Measurements from ENCODE around the gene MLLT3.

Gene MLLT3

GRCh38 chr9:20582150-20582549 lies 40.1 kb downstream of the MLLT3 start:
- no peaks in the 10 kb centered on the region for H3K9me3 ChIP-seq (ENCODE audit: severe bottlenecking)
- H3K27ac ChIP-seq: no peak overlapping the region
- no peak for DNase-seq
- H3K4me3 ChIP-seq (ENCODE audit: low read depth, low read length): no peak overlapping the region
- no peaks in the 10 kb centered on the region for H3K36me3 ChIP-seq
- TF ChIP-seq, protein P1, sequence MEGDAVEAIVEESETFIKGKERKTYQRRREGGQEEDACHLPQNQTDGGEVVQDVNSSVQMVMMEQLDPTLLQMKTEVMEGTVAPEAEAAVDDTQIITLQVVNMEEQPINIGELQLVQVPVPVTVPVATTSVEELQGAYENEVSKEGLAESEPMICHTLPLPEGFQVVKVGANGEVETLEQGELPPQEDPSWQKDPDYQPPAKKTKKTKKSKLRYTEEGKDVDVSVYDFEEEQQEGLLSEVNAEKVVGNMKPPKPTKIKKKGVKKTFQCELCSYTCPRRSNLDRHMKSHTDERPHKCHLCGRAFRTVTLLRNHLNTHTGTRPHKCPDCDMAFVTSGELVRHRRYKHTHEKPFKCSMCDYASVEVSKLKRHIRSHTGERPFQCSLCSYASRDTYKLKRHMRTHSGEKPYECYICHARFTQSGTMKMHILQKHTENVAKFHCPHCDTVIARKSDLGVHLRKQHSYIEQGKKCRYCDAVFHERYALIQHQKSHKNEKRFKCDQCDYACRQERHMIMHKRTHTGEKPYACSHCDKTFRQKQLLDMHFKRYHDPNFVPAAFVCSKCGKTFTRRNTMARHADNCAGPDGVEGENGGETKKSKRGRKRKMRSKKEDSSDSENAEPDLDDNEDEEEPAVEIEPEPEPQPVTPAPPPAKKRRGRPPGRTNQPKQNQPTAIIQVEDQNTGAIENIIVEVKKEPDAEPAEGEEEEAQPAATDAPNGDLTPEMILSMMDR (IDR thresholded peaks at IDR 0.05; ENCODE audit: low read depth, low read length): no peak
- no peaks in the 10 kb centered on the region for H3K27me3 ChIP-seq (ENCODE audit: insufficient read depth, low read depth, severe bottlenecking)

DNA sequence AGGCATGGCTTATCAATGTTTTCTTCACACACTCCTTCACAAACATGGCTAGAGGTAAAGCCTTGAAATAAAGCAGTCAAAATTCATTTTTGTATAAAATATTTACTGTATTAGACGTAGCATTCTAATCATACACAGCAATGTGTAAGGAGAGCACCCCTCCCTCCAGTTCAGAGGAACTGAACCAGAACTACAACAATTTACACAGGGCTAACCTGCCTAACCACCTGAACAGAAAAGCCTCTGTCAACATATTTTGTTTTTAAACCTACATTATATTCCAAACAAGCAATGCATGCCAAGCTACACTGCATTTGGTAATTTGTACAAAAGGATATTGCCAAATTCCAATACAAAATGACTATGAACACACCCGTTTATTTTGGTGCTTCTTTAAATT lies 41.6 kb downstream of the MLLT3 start:
- H3K36me3 ChIP-seq: no peaks in the 10 kb centered on the region
- TF ChIP-seq, protein P1 (IDR thresholded peaks at IDR 0.05; ENCODE audit: low read depth, low read length): no peak
- no peaks in the 10 kb centered on the region for H3K27me3 ChIP-seq (ENCODE audit: insufficient read depth, low read depth, severe bottlenecking)
- no peak overlapping the region for H3K4me3 ChIP-seq (ENCODE audit: low read depth, low read length)
- no peak overlapping the region for H3K27ac ChIP-seq
- DNase-seq: no peak
- no peaks in the 10 kb centered on the region for H3K9me3 ChIP-seq (ENCODE audit: severe bottlenecking)

DNA sequence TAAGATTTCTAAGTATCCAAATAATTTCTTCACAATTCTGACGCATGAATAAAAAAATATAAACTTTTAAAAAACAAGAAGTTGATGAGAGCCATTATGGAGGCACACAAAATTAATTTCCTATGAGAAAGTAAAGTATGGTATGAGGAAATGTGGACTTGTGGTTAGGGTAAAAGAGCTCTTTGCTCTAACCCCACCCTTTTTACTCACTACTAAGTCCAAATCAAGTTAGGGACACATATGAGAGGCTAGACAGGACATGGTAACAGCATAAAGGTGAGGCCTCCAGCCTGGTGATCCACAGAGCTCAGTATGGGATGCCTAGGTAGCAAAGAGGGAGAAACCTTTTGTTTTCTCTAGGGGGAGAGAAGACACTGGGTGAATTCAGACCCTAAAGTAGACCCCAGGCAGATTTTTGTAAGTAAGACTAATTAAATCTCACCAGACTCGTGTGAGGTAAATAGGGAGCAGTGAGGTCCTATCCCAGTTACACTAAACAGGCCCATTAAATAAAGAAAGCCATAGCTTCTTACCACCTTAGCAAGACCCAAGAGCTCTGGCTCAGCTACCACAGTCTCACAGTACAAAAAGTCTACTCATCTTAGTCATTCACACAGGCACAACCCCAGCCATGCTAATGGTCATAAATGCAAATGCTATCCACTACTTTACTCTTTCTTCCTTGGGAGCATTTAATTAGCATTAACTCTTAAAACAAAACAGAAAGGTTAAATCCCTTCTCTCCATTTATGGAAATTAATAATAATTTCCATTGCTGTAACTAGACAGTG lies 42.6 kb downstream of the MLLT3 start:
- no peaks in the 10 kb centered on the region for H3K9me3 ChIP-seq (ENCODE audit: severe bottlenecking)
- H3K4me3 ChIP-seq (ENCODE audit: low read depth, low read length): no peak overlapping the region
- H3K27ac ChIP-seq: no peak overlapping the region
- no peak for DNase-seq
- no peaks in the 10 kb centered on the region for H3K27me3 ChIP-seq (ENCODE audit: insufficient read depth, low read depth, severe bottlenecking)
- TF ChIP-seq, protein P1 (IDR thresholded peaks at IDR 0.05; ENCODE audit: low read depth, low read length): no peak
- no peaks in the 10 kb centered on the region for H3K36me3 ChIP-seq

DNA sequence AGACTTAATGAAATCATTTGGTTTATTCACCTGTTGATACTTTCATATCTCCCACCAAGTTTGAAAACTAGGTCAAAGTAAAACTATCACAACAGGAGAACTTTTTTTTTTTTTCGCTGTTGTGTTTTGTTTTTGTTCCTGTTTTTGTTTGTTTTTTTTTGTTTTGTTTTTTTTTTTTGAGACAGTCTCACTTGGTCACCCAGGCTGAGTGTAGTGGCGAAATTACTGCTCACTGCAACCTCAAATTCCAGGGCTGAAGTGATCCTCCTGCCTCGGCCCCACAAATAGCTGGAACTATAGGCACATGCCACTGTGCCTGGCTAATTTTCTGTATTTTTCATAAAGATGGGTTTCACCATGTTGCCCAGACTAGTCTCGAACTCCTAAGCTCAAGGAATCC lies 49.3 kb downstream of the MLLT3 start:
- no peaks in the 10 kb centered on the region for H3K9me3 ChIP-seq (ENCODE audit: severe bottlenecking)
- H3K27me3 ChIP-seq (ENCODE audit: insufficient read depth, low read depth, severe bottlenecking): no peaks in the 10 kb centered on the region
- TF ChIP-seq, protein P1 (IDR thresholded peaks at IDR 0.05; ENCODE audit: low read depth, low read length): no peak
- no peak overlapping the region for H3K27ac ChIP-seq
- H3K36me3 ChIP-seq: no peaks in the 10 kb centered on the region
- DNase-seq: no peak
- no peak overlapping the region for H3K4me3 ChIP-seq (ENCODE audit: low read depth, low read length)

DNA sequence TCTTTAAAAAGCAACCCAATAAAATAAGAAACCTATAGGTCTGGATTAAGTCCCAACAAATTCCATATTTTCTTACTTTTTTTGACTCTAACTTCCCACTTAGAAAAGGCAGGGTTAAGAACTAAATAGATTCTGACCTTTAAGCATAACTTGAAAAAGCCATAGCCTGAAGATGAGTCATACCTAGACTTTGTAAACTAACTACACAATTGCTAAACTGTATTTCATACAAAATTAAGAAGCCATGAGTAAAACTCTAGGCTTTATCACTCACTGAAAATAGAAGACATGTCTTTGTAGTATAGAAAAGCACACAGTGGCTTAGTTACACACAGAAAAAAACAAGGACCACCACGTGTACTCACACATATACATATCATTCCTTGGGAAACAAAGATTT lies 51.5 kb downstream of the MLLT3 start:
- DNase-seq: no peak
- Histone ChIP-seq H3K9me3 (ENCODE audit: severe bottlenecking) (no peaks in the 10 kb centered on the region), H3K4me3 (ENCODE audit: low read depth, low read length) (no peak overlapping the region), H3K36me3 (no peaks in the 10 kb centered on the region), H3K27ac (no peak overlapping the region), H3K27me3 (ENCODE audit: insufficient read depth, low read depth, severe bottlenecking) (no peaks in the 10 kb centered on the region)
- TF ChIP-seq, protein P1 (IDR thresholded peaks at IDR 0.05; ENCODE audit: low read depth, low read length): no peak

DNA sequence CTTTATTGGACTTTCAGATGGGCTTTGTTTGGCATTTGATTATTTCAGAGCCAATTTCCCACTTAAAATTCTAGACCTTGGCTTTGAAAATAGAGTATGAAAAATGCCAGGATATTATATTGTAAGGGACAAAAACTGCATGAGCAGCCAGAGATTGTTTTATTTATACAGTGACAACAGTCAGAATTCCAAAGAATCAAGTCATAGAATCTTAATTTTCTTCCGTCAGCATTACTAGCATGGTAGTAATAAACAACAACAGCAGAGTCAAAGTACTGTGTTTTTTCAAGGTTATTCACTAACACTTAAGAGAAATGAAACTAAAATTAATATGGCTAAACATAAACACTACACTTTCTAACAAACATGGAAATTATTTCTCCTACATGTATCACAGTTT lies 52.2 kb downstream of the MLLT3 start:
- Histone ChIP-seq H3K27ac (no peak overlapping the region), H3K4me3 (ENCODE audit: low read depth, low read length) (no peak overlapping the region), H3K9me3 (ENCODE audit: severe bottlenecking) (no peaks in the 10 kb centered on the region), H3K36me3 (no peaks in the 10 kb centered on the region), H3K27me3 (ENCODE audit: insufficient read depth, low read depth, severe bottlenecking) (no peaks in the 10 kb centered on the region)
- TF ChIP-seq, protein P1 (IDR thresholded peaks at IDR 0.05; ENCODE audit: low read depth, low read length): no peak
- DNase-seq: no peak

All from WERI-Rb-1 (cell line).